ENCODE data around the gene DNAJC5.
"Not testable (repeated sequence)": the region's sequence is repeated elsewhere in the genome, so short reads cannot be mapped to it uniquely, and the experiment has no call there.

DNAJC5 gene

DNA sequence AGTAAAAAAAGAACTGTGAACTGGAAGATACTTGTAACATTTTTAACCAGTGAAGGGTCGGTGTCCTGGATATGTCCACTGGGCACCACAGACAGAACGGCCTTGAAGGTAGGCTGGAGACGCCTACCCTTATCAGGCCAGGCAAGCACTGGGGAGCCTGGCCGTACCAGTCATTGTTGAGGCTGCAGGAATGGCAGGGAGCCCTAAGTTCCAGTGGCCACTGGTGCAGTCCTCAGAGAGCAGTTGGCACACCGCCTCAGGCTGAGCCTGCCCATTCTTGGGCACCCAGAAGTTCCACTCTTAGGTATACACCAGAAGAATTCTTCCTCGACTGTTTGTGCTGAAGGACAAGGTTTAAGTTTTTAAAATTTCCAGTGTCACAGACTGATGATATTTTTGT, 20.5 kb downstream of the DNAJC5 start:
- no peak for DNase-seq

GRCh38 chr20:63916371-63916939, 21.5 kb downstream of the DNAJC5 start:
- not testable (repeated sequence) for DNase-seq

GRCh38 chr20:63917811-63918210, 22.9 kb downstream of the DNAJC5 start:
- DNase-seq: no peak

GRCh38 chr20:63919130-63919529, 24.2 kb downstream of the DNAJC5 start:
- DNase-seq: no peak

DNA sequence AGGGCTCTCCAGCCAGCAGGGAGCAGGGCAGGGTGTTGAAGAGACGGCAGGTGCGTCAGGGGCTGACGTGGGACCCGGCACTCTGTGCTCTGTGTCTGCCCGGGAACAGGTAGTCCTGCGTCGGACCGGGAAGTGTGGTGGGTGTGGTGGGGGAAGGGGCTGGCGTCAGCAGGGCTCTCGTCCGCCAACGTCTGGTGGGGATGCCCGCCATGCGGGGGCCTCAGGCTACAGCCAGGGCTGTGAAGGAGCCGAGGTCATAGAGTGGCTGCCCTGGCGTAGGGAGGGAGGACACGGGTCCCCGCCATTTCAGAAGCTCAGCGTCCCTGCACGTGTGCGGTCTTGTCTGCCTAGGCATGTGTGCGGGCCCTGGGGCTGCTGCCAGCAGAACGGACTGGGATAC, 25.3 kb downstream of the DNAJC5 start:
- DNase-seq: no peak

DNA sequence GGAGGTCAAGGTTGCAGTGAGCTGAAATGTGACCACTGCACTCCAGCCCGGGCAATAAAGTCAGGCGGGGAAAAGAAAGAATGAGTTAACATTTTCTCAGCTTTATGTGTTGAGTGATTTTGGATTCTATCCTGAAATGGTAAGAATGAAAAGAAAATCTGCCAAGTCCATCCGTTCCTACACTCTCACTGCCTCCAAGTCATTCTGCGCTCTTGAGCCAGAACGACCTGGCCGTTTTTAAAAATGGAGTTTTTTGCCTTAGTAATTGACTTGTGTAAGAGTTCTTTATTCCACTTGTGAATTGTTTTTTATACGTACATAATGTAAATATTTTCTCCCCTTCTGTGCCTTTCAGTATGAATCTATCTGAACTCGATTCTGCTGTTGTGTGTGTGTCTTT, 28.7 kb downstream of the DNAJC5 start:
- DNase-seq: no peak

- no peak for DNase-seq
Observed at GRCh38 chr20:63924241-63924640, 29.3 kb downstream of the DNAJC5 start.

GRCh38 chr20:63926298-63926697, 31.4 kb downstream of the DNAJC5 start:
- DNase-seq: no peak

DNA sequence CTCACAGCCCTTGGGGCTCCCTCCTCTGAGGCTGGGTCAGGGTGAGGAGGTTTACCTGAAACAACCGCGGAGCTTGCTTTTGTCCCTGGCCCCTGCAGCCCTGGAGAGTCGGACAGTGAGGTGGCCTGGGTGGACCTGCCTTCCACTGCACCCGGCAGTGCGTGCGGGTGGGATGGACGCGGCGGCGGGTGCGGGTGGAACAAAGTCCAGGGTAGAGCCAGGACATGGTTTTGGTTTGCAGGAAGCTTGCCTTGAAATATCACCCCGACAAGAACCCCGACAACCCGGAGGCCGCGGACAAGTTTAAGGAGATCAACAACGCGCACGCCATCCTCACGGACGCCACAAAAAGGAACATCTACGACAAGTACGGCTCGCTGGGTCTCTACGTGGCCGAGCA, 34.1 kb downstream of the DNAJC5 start:
- DNase-seq: no peak

DNA sequence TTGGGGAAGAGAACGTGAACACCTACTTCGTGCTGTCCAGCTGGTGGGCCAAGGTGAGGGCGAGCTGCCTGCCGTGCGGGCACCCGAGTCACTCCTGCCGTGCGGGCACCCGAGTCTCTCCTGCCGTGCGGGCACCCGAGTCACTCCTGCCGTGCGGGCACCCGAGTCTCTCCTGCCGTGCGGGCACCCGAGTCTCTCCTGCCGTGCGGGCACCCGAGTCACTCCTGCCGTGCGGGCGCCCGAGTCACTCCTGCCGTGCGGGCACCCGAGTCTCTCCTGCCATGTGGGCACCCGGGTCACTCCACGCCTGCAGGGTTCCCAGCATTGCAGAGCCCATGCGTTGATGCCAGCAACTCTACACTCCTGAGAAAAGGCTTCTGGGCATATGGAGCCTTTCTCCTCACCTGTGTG, 34.6 kb downstream of the DNAJC5 start:
- not testable (repeated sequence) for DNase-seq

GRCh38 chr20:63930971-63931553, 36.1 kb downstream of the DNAJC5 start:
- DNase-seq: no peak

DNA sequence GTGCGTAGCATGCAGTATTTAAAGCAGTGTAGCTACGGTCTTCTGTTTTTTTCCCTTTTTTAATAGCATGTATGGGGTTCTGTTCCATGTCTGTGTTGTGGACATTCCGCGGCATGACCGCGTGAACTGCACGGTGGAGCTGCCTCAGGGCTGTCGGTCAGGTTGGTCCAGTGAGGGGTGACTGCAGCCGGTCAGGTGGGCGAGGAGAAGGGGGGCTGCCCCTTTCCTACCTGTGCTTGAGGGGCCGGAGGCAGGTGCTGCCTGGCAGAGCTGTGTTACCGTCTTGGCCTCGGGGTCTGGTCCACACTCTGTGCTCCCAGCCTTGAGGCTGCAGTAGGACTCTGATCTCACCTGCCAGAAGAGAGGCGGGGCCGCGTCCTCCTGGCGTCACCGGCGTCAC, 36.8 kb downstream of the DNAJC5 start:
- DNase-seq: no peak

DNA sequence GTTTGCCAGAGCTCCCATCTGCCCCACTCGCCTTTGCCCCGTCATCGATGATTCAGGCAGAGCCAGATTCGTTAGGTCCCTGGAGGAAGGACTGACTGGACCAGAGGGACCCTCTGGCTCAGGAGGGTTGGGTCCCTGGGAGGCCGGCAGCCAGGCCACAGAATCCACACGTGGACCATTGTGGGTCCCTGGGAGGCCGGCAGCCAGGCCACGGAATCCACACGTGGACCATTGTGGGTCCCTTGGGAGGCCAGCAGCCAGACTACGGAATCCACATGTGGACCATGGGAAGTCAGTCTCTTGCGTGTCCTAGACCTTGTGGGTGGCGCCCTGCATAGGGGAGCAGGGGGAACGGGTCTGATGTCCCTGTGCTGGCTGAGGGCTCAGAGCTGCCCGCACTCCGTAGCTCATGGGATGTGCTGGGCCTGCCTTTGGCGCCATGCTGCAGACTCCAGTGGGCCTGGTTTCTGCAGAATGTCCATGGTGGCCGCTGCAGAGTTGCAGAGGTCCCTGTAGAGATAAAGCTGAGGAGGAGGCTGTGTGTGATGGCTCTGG, 37.8 kb downstream of the DNAJC5 start:
- DNase-seq: no peak

GRCh38 chr20:63933646-63934045, 38.7 kb downstream of the DNAJC5 start:
- no peak for DNase-seq

DNA sequence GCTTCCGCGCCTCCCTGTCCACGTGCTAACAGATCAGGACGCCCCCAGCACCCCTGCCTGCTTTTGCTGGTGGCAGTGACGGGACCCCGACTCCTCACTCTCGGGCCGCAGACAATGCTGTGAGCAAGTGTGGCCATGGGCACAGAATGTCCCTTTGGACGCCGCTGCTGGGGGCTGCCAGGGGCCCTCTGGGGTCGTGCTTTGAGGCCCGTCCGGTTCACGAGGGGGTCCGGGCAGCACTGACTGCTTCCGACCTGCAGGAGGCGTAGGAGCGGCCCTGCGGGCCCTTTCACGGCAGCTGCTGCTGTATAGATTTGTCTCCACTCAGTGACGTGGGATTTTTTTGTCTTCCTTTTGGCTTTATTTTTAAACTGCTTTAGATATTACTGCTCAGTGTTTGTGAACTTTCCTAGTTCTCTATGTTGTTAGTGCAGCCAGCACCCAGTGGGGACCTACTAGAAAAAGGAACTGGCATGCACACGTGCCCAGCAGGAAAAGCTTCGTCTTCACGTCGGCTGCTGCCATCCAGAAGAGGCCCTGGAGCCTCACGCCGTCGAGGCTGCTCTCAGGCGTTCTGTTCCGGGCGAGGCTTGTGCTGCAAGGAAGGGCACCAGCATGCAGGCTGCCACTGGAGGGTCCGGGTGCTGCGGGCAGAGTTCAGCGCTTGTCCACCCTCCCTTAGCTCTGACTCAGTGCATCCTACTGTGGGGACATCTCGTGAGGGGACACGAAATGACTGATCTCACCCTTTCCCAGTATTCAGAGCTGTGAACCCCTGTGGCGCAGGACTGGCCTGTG, 39.5 kb downstream of the DNAJC5 start:
- no peak for DNase-seq

DNA sequence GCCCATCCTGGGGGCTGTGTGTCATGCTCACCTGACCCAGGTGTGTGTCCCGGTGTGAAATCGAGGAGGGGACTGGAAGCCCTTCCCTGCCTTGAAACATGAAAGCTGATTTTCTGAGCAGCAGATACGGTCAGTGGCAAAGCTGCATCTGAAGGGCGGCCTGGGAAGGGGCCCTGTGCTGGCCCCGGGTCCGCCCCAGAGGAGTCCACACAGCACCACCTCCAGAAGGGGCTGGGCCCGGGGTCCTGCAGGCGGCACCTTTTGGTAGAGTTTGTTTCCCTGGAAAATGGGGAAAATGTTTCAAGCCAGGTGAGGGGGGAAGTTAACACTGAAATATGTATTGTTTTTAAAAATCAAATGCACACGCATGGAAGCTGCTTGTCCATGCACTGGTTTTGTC, 40.5 kb downstream of the DNAJC5 start:
- no peak for DNase-seq

DNA sequence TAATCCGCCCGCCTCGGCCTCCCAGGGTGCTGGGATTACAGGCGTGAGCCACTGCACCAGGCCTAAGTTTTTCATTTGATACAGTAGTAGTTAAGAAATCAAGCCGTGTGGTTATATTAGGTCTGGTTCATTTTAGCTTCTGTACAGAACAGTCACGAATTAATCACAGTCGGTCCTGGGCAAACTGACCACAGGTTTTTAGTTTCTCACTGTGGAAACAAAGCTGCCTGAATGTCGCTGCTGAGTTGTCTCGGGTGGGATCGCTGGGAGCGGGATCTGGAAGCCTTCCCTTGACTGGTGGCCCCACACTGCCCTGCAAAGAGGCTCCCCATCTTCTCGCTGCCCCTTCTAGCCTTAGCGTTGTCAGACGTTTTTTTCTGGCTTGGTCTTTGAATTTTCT, 42.7 kb downstream of the DNAJC5 start:
- no peak for DNase-seq

- no peak for DNase-seq
Observed at GRCh38 chr20:63939061-63939935, 44.4 kb downstream of the DNAJC5 start.

DNA sequence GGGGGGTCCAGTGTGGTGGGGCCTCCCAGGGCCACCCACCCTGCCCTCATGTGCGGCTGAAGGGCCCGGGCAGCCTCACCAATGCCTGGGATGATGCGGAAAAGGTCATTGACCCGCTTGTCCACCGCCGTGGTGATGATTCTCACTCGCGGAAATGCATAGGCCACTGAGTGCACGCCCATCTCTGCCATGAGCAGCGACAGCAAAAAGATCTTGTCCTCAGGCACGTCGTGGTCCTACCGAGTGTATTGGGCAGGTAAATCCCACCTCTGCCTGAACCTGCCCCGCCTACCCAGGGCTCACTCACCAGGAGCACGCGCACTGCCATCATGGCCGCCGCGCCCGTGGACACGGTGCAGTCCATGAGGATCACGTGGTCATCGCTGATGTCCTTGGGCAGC, 45.1 kb downstream of the DNAJC5 start:
- DNase-seq: no peak

- DNase-seq: no peak
Observed at GRCh38 chr20:63940472-63941266, 45.7 kb downstream of the DNAJC5 start.

- no peak for DNase-seq
Observed at GRCh38 chr20:63941282-63942081, 46.6 kb downstream of the DNAJC5 start.
